Left ventricle myocardium inferior (tissue), 1 donor: ENCODE data around the gene NEDD4L. TPM values are rescaled to one million over a fixed set of nuclear protein-coding genes. Genes with fewer than 3 reads are reported as not detected.
"Not testable (repeated sequence)": the region's sequence is repeated elsewhere in the genome, so short reads cannot be mapped to it uniquely, and the experiment has no call there.

Experiments used
- DNase-seq: peaks from one replicate; pipeline ENCODE4 v3.0.0-alpha.2; 2020
- H3K27ac ChIP-seq: fragments of 200-600 bp; replicated peaks from 2 replicates; pipeline ENCODE4 v1.8.0; 2021
- H3K27me3 ChIP-seq: fragments of 200-600 bp; 2 replicates; pipeline ENCODE4 v1.8.0; 2021; ENCODE audit warnings: low read depth
- H3K36me3 ChIP-seq: fragments of 200-600 bp; 2 replicates; pipeline ENCODE4 v1.8.0; 2021
- H3K4me1 ChIP-seq: fragments of 200-600 bp; 2 replicates; pipeline ENCODE4 v1.8.0; 2021
- H3K4me3 ChIP-seq: fragments of 200-600 bp; 2 replicates; pipeline ENCODE4 v1.8.0; 2021; ENCODE audit warnings: mild to moderate bottlenecking, moderate library complexity
- H3K9me3 ChIP-seq: fragments of 200-600 bp; replicated peaks from 2 replicates; pipeline ENCODE4 v1.8.0; 2021
- CTCF ChIP-seq: fragments of 200-600 bp; IDR thresholded peaks from 2 replicates; pipeline ENCODE4 v1.8.0; 2021; ENCODE audit warnings: antibody characterized with exemption, mild to moderate bottlenecking, borderline replicate concordance
- intact Hi-C: fragments of 100-400 bp; cut with micrococcal nuclease; formaldehyde crosslinking; loops from one replicate; pipeline ENCODE4 v1.11.0; 2022
- total RNA-seq: library from RNA; stranded (reverse); fragmentation: NEBNext Ultra II Directional; extraction: Animal tissue kit (Norgen Biotek cat#: 25700); gene quantifications from one replicate; pipeline ENCODE4 v1.2.1, GENCODE V29; 2021
- donor health status: DM: no; HTN: yes; CAD: no; lungs with severe emphysema.

Gene NEDD4L
- total RNA-seq, 1 donor from 2014 or later: 45.8 TPM

GRCh38 chr18:58258692-58259342 lies 214.8 kb downstream of the NEDD4L start:
- no peaks in the 10 kb centered on the region for H3K27me3 ChIP-seq
- no peaks in the 10 kb centered on the region for H3K36me3 ChIP-seq
- no peaks in the 10 kb centered on the region for H3K9me3 ChIP-seq
- DNase-seq: no peak
- peak overlapping the region; percentile 68 for H3K4me3 ChIP-seq
- intact Hi-C loops: no loop called here
- H3K4me1 ChIP-seq: peaks cover 29% of the 10 kb centered on the region
- peak overlapping the region; percentile 89 for H3K27ac ChIP-seq
- TF ChIP-seq CTCF: no peak

- Histone ChIP-seq H3K4me3 (peak overlapping the region; percentile 37), H3K27me3 (no peaks in the 10 kb centered on the region), H3K9me3 (no peaks in the 10 kb centered on the region), H3K4me1 (peaks cover 63% of the 10 kb centered on the region), H3K36me3 (no peaks in the 10 kb centered on the region), H3K27ac (peak overlapping the region; percentile 89)
- intact Hi-C loops: no loop called here
- no peak for TF ChIP-seq CTCF
- no peak for DNase-seq
Observed at GRCh38 chr18:58263055-58263957, 219.3 kb downstream of the NEDD4L start.

GRCh38 chr18:58264075-58264474 lies 220.0 kb downstream of the NEDD4L start:
- Histone ChIP-seq H3K4me3 (peak overlapping the region; percentile 12), H3K4me1 (peaks cover 71% of the 10 kb centered on the region), H3K36me3 (no peaks in the 10 kb centered on the region), H3K27ac (peak overlapping the region; percentile 89), H3K27me3 (no peaks in the 10 kb centered on the region), H3K9me3 (no peaks in the 10 kb centered on the region)
- no peak for TF ChIP-seq CTCF
- intact Hi-C loops: no loop called here
- no peak for DNase-seq

- no peak for TF ChIP-seq CTCF
- Histone ChIP-seq H3K4me3 (peak overlapping the region; percentile 12), H3K27ac (peak overlapping the region; percentile 89), H3K27me3 (no peaks in the 10 kb centered on the region), H3K4me1 (peaks cover 78% of the 10 kb centered on the region), H3K36me3 (no peaks in the 10 kb centered on the region), H3K9me3 (no peaks in the 10 kb centered on the region)
- intact Hi-C loops: no loop called here
- no peak for DNase-seq
Observed at GRCh38 chr18:58264840-58265239, 220.8 kb downstream of the NEDD4L start.

- H3K9me3 ChIP-seq, H3K27me3 ChIP-seq, intact Hi-C loops, H3K4me3 ChIP-seq, H3K36me3 ChIP-seq, DNase-seq: not testable (repeated sequence)
- Histone ChIP-seq H3K4me1 (peaks cover 85% of the 10 kb centered on the region), H3K27ac (peak overlapping the region; percentile 89)
Observed at GRCh38 chr18:58265489-58265888, 221.5 kb downstream of the NEDD4L start.

GRCh38 chr18:58266291-58266690 lies 222.3 kb downstream of the NEDD4L start:
- Histone ChIP-seq H3K36me3 (no peaks in the 10 kb centered on the region), H3K4me1 (peaks cover 88% of the 10 kb centered on the region), H3K27me3 (no peaks in the 10 kb centered on the region), H3K27ac (peak overlapping the region; percentile 39), H3K4me3 (no peak overlapping the region), H3K9me3 (no peaks in the 10 kb centered on the region)
- no peak for DNase-seq
- TF ChIP-seq CTCF: no peak
- intact Hi-C loops: no loop called here
